Naive thymus-derived CD4-positive, alpha-beta T cell (primary cell): Measurements from ENCODE around the gene CHCHD6. TPM values are rescaled to one million over a fixed set of nuclear protein-coding genes. Genes with fewer than 3 reads are reported as not detected.
A peak's percentile ranks its signal among the peaks of the same experiment; 100 is the strongest.

Experiments used
- ATAC-seq: fragments of 150-1000 bp; cut with Tn5 transposase; 2 replicates; pipeline ENCODE4 v1.10.0; 2021; ENCODE audit warnings: mild to moderate bottlenecking, moderate library complexity
- CTCF ChIA-PET: fragments of 350-600 bp; sonication (Branson Sonifier 250); formaldehyde crosslinking; loops from one replicate; lab custom pipeline; 2021; ENCODE audit warnings: antibody characterized with exemption; lab: Charles Lee
- POLR2A ChIA-PET: fragments of 350-600 bp; sonication (Branson Sonifier 250); formaldehyde crosslinking; loops from one replicate; lab custom pipeline; 2021; ENCODE audit warnings: antibody characterized with exemption, inconsistent platforms; lab: Charles Lee
- DNase-seq, 9 donors: peaks; one replicate each; pipeline versions ENCODE4 v3.0.0 to v3.0.0-alpha.2; 2020 to 2022; ENCODE audit warnings: mixed read lengths in 1 of 9
- H3K27ac ChIP-seq: one replicate; pipeline ENCODE4 v1.7.0; 2013; ENCODE audit warnings: mild to moderate bottlenecking, low read depth, low read length, moderate library complexity
- H3K27me3 ChIP-seq, 2 donors: one replicate each; pipeline ENCODE4 v1.7.0; 2013; ENCODE audit warnings: low read length in 2 of 2, mild to moderate bottlenecking in 2 of 2, moderate library complexity in 2 of 2; ENCODE audit not compliant: control insufficient read depth in 2 of 2, insufficient read depth in 2 of 2
- H3K36me3 ChIP-seq, 3 experiments: 1 replicate in 2 of 3; 2 replicates in 1 of 3; pipeline ENCODE4 v1.7.0; 2013; ENCODE audit warnings: low read length in 3 of 3, mild to moderate bottlenecking in 3 of 3, moderate library complexity in 1 of 3; ENCODE audit not compliant: insufficient read depth in 3 of 3, control insufficient read depth in 2 of 3
- H3K4me1 ChIP-seq, 2 donors: one replicate each; pipeline ENCODE4 v1.7.0; 2013; ENCODE audit warnings: low read length in 2 of 2, mild to moderate bottlenecking in 2 of 2, moderate library complexity in 1 of 2; ENCODE audit not compliant: control insufficient read depth in 2 of 2, insufficient read depth in 2 of 2
- H3K4me3 ChIP-seq: 2 replicates; pipeline ENCODE4 v1.7.0; 2013; ENCODE audit warnings: mild to moderate bottlenecking, low read length
- H3K9me3 ChIP-seq, 3 experiments: 1 replicate in 2 of 3; 2 replicates in 1 of 3; pipeline ENCODE4 v1.7.0; 2013; ENCODE audit warnings: low read length in 3 of 3; ENCODE audit not compliant: control insufficient read depth in 2 of 3
- H3K27ac Mint-ChIP-seq, 9 donors: one replicate each; pipeline ENCODE4 v1.8.0; 2020 to 2022; ENCODE audit warnings: mixed read lengths in 9 of 9, mild to moderate bottlenecking in 8 of 9, moderate library complexity in 5 of 9, inconsistent platforms in 2 of 9
- H3K27me3 Mint-ChIP-seq, 5 donors: one replicate each; pipeline ENCODE4 v1.8.0; 2021 to 2022; ENCODE audit warnings: mixed read lengths in 5 of 5, mild to moderate bottlenecking in 1 of 5
- H3K36me3 Mint-ChIP-seq, 5 donors: one replicate each; pipeline ENCODE4 v1.8.0; 2020 to 2022; ENCODE audit warnings: mixed read lengths in 5 of 5, mild to moderate bottlenecking in 3 of 5, inconsistent platforms in 1 of 5
- H3K4me1 Mint-ChIP-seq, 7 donors: one replicate each; pipeline ENCODE4 v1.8.0; 2020 to 2022; ENCODE audit warnings: mixed read lengths in 7 of 7, mild to moderate bottlenecking in 3 of 7, inconsistent platforms in 1 of 7
- H3K4me3 Mint-ChIP-seq, 10 donors: one replicate each; pipeline ENCODE4 v1.8.0; 2020 to 2022; ENCODE audit warnings: mild to moderate bottlenecking in 10 of 10, mixed read lengths in 10 of 10, moderate library complexity in 6 of 10, inconsistent platforms in 2 of 10
- H3K9me3 Mint-ChIP-seq, 11 donors: one replicate each; pipeline ENCODE4 v1.8.0; 2020 to 2022; ENCODE audit warnings: mixed read lengths in 11 of 11, mild to moderate bottlenecking in 4 of 11, inconsistent platforms in 1 of 11, moderate library complexity in 1 of 11
- intact Hi-C, 2 donors: fragments of 100-400 bp; cut with micrococcal nuclease; formaldehyde crosslinking; loops; one replicate each; pipeline ENCODE4 v1.15.1; 2023
- polyA plus RNA-seq, 2 donors: library from polyadenylated mRNA; unstranded; fragments of 300-500 nt; fragmentation: Illumina TruSeq; gene quantifications; one replicate each; pipeline ENCODE4 v1.2.3, GENCODE V29; 2021
- total RNA-seq, 6 experiments: library from RNA in 5 of 6; stranded (reverse) in 5 of 6; gene quantifications; 1 replicate in 5 of 6; 2 replicates in 1 of 6; pipeline ENCODE4 v1.2.3 and lab custom pipeline; 2021 to 2026

Gene CHCHD6
- total and polyA plus RNA-seq, 7 experiments from 2014 or later = 5.4 to 15.1 (median 11.0) TPM

GRCh38 chr3:126972866-126973265 lies 268.8 kb downstream of the CHCHD6 start:
- Mint-ChIP-seq H3K4me1 (peaks cover 0 to 2% (median 0%) of the 10 kb centered on the region in 7 donors), H3K36me3 (peaks cover 5 to 14% (median 9%) of the 10 kb centered on the region in 5 donors), H3K9me3 (peaks cover 5 to 25% (median 15%) of the 10 kb centered on the region in 11 donors), H3K27ac (no peak overlapping the region), H3K27me3 (peaks cover 7 to 20% (median 16%) of the 10 kb centered on the region in 5 donors), H3K4me3 (no peak overlapping the region)
- DNase-seq (no peak), ATAC-seq (peak; percentile 3)
- intact Hi-C loops = no loop called here
- no peaks in the 10 kb centered on the region for H3K4me1 ChIP-seq
- ChIA-PET CTCF (interaction anchor here (1.3 kb wide), 1 partner anchor 16 kb away, joined by 3 read pairs; no protein-coding TSS in a partner anchor), POLR2A (no interaction called here)
- H3K4me3 ChIP-seq = no peak overlapping the region
- no peaks in the 10 kb centered on the region for H3K27me3 ChIP-seq
- no peak overlapping the region for H3K27ac ChIP-seq
- no peaks in the 10 kb centered on the region for H3K9me3 ChIP-seq
- H3K36me3 ChIP-seq = no peaks in the 10 kb centered on the region

GRCh38 chr3:126973814-126974213 lies 269.8 kb downstream of the CHCHD6 start:
- POLR2A ChIA-PET = no interaction called here
- Mint-ChIP-seq H3K4me3 (no peak overlapping the region), H3K27me3 (peaks cover 12 to 25% (median 23%) of the 10 kb centered on the region in 5 donors), H3K27ac (no peak overlapping the region), H3K4me1 (peaks cover 0 to 6% (median 0%) of the 10 kb centered on the region in 7 donors), H3K36me3 (peaks cover 5 to 14% (median 9%) of the 10 kb centered on the region in 5 donors), H3K9me3 (peaks cover 5 to 25% (median 15%) of the 10 kb centered on the region in 11 donors)
- no peak for ATAC-seq
- Histone ChIP-seq H3K4me3 (no peak overlapping the region), H3K36me3 (no peaks in the 10 kb centered on the region), H3K27ac (no peak overlapping the region), H3K27me3 (no peaks in the 10 kb centered on the region), H3K4me1 (no peaks in the 10 kb centered on the region), H3K9me3 (no peaks in the 10 kb centered on the region)
- intact Hi-C loops = no loop called here
- CTCF ChIA-PET = interaction anchor here (0.5 to 1.3 kb wide), 2 partner anchors 15 to 579 kb away, joined by 3 read pairs; no protein-coding TSS in a partner anchor
- DNase-seq = no peak

GRCh38 chr3:126974756-126975155 lies 270.7 kb downstream of the CHCHD6 start:
- CTCF ChIA-PET = no interaction called here
- H3K36me3 Mint-ChIP-seq = peaks cover 5 to 14% (median 9%) of the 10 kb centered on the region in 5 donors
- Histone ChIP-seq H3K9me3 (no peaks in the 10 kb centered on the region), H3K4me1 (no peaks in the 10 kb centered on the region), H3K27ac (no peak overlapping the region), H3K27me3 (no peaks in the 10 kb centered on the region), H3K4me3 (no peak overlapping the region), H3K36me3 (no peaks in the 10 kb centered on the region)
- intact Hi-C loops = no loop called here
- peaks cover 0 to 11% (median 0%) of the 10 kb centered on the region in 7 donors for H3K4me1 Mint-ChIP-seq
- H3K4me3 Mint-ChIP-seq = no peak overlapping the region
- DNase-seq (no peak), ATAC-seq (no peak)
- no peak overlapping the region for H3K27ac Mint-ChIP-seq
- H3K9me3 Mint-ChIP-seq = peaks cover 5 to 25% (median 15%) of the 10 kb centered on the region in 11 donors
- peaks cover 13 to 26% (median 23%) of the 10 kb centered on the region in 5 donors for H3K27me3 Mint-ChIP-seq
- POLR2A ChIA-PET = no interaction called here

- H3K4me3 Mint-ChIP-seq = no peak overlapping the region
Measured at GRCh38 chr3:126976906-126977305, 272.9 kb downstream of the CHCHD6 start.

GRCh38 chr3:126977821-126978220 lies 273.8 kb downstream of the CHCHD6 start:
- Mint-ChIP-seq H3K4me3 (peak overlapping the region in 1 of 10 donors; percentile 13), H3K27me3 (peaks cover 18 to 26% (median 24%) of the 10 kb centered on the region in 5 donors), H3K4me1 (peaks cover 0 to 28% (median 9%) of the 10 kb centered on the region in 7 donors), H3K9me3 (peaks cover 5 to 25% (median 15%) of the 10 kb centered on the region in 11 donors), H3K27ac (peak overlapping the region in 1 of 9 donors; percentile 57), H3K36me3 (peaks cover 5 to 14% (median 9%) of the 10 kb centered on the region in 5 donors)
- Histone ChIP-seq H3K4me3 (no peak overlapping the region), H3K27me3 (no peaks in the 10 kb centered on the region), H3K4me1 (peaks cover 6 to 8% of the 10 kb centered on the region in 2 donors), H3K36me3 (no peaks in the 10 kb centered on the region), H3K27ac (no peak overlapping the region), H3K9me3 (no peaks in the 10 kb centered on the region)
- POLR2A ChIA-PET = no interaction called here
- ATAC-seq = no peak
- no peak for DNase-seq
- CTCF ChIA-PET = no interaction called here
- intact Hi-C loops = no loop called here

More at GRCh38 chr3:126976906-126977305, 272.9 kb downstream of the CHCHD6 start:
- ATAC-seq (no peak), DNase-seq (no peak)
- no peaks in the 10 kb centered on the region for H3K27me3 ChIP-seq
- CTCF ChIA-PET = no interaction called here
- peaks cover 18 to 26% (median 24%) of the 10 kb centered on the region in 5 donors for H3K27me3 Mint-ChIP-seq
- no peaks in the 10 kb centered on the region for H3K36me3 ChIP-seq
- H3K27ac ChIP-seq = no peak overlapping the region
- no peak overlapping the region for H3K4me3 ChIP-seq
- peaks cover 0 to 23% (median 6%) of the 10 kb centered on the region in 7 donors for H3K4me1 Mint-ChIP-seq
- intact Hi-C loops = no loop called here
- H3K36me3 Mint-ChIP-seq = peaks cover 5 to 14% (median 9%) of the 10 kb centered on the region in 5 donors
- no peak overlapping the region for H3K27ac Mint-ChIP-seq
- POLR2A ChIA-PET = no interaction called here
- H3K9me3 ChIP-seq = no peaks in the 10 kb centered on the region
- H3K9me3 Mint-ChIP-seq = peaks cover 5 to 25% (median 15%) of the 10 kb centered on the region in 11 donors
- H3K4me1 ChIP-seq = peaks cover 4 to 6% of the 10 kb centered on the region in 2 donors

- Histone ChIP-seq H3K9me3 (no peaks in the 10 kb centered on the region), H3K4me1 (peaks cover 6 to 8% of the 10 kb centered on the region in 2 donors), H3K27ac (no peak overlapping the region), H3K27me3 (no peaks in the 10 kb centered on the region), H3K36me3 (no peaks in the 10 kb centered on the region), H3K4me3 (no peak overlapping the region)
- DNase-seq = no peak
- POLR2A ChIA-PET = no interaction called here
- Mint-ChIP-seq H3K4me3 (no peak overlapping the region), H3K27me3 (peaks cover 18 to 26% (median 24%) of the 10 kb centered on the region in 5 donors), H3K36me3 (peaks cover 5 to 14% (median 9%) of the 10 kb centered on the region in 5 donors), H3K27ac (peak overlapping the region in 1 of 9 donors; percentile 14), H3K4me1 (peaks cover 0 to 28% (median 9%) of the 10 kb centered on the region in 7 donors), H3K9me3 (peaks cover 5 to 24% (median 15%) of the 10 kb centered on the region in 11 donors)
- CTCF ChIA-PET = no interaction called here
- intact Hi-C loops = no loop called here
- no peak for ATAC-seq
Measured at GRCh38 chr3:126978291-126978690, 274.3 kb downstream of the CHCHD6 start.
